IPS-20b (cell line): ENCODE measurements around the gene DOCK11.
"Not testable (repeated sequence)": the region's sequence is repeated elsewhere in the genome, so short reads cannot be mapped to it uniquely, and the experiment has no call there.

Source experiments
- H3K27ac ChIP-seq: one replicate; pipeline ENCODE4 v1.5.1; 2013; ENCODE audit warnings: low read length
- H3K27me3 ChIP-seq: 2 replicates; pipeline ENCODE4 v1.6.1; 2013; ENCODE audit warnings: mild to moderate bottlenecking, low read length, inconsistent platforms; ENCODE audit not compliant: insufficient read depth
- H3K36me3 ChIP-seq: 2 replicates; pipeline ENCODE4 v1.6.1; 2013; ENCODE audit warnings: low read depth, mild to moderate bottlenecking, inconsistent platforms, low read length, moderate library complexity; ENCODE audit not compliant: insufficient read depth
- H3K4me1 ChIP-seq: 2 replicates; pipeline ENCODE4 v1.6.1; 2013; ENCODE audit warnings: mild to moderate bottlenecking, control low read depth, inconsistent platforms, low read length, moderate library complexity; ENCODE audit not compliant: insufficient read depth
- H3K4me3 ChIP-seq: 2 replicates; pipeline ENCODE4 v1.5.1; 2013; ENCODE audit warnings: mild to moderate bottlenecking, low read length, inconsistent platforms
- H3K9ac ChIP-seq: 2 replicates; pipeline ENCODE4 v1.6.1; 2013; ENCODE audit warnings: low read depth, mild to moderate bottlenecking, inconsistent platforms, low read length, moderate library complexity
- H3K9me3 ChIP-seq: 2 replicates; pipeline ENCODE4 v1.6.1; 2013; ENCODE audit warnings: mild to moderate bottlenecking, low read depth, low read length, inconsistent platforms; ENCODE audit not compliant: insufficient read depth

DOCK11 gene

GRCh38 chrX:118560489-118560888 lies 64.9 kb downstream of the DOCK11 start:
- no peaks in the 10 kb centered on the region for H3K9me3 ChIP-seq
- H3K27ac ChIP-seq = no peak overlapping the region
- no peaks in the 10 kb centered on the region for H3K4me1 ChIP-seq

DNA sequence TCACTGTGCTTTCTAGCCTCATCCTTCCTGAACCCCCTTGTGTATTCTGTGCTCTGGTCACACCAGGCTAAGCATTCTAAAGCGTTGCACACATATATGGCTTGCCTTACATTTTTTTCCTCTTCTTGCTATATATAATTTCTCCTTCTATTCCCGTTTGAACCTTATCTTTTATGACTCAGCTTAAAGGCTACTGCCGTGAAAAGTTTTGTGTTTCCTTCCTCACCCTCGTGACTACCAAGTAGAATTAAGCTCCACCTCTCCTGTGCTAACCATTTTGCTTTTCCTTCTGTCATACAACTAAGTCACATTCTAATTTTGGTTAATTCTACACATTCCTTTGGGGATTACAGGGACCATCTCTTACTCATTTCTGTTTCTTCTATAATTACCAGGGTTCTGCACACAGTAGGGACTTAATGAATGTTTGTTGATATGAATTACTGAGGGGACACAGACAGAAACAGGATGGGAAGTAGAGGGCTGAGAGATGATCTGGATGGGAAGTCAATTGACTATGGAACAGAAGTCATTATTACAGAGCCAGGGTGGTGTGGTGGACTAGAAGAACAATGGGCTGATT lies 67.1 kb downstream of the DOCK11 start:
- Histone ChIP-seq H3K9me3 (no peaks in the 10 kb centered on the region), H3K4me1 (no peaks in the 10 kb centered on the region), H3K9ac (no peak overlapping the region), H3K27ac (no peak overlapping the region), H3K27me3 (no peaks in the 10 kb centered on the region), H3K4me3 (no peak overlapping the region), H3K36me3 (no peaks in the 10 kb centered on the region)

More at GRCh38 chrX:118560489-118560888, 64.9 kb downstream of the DOCK11 start:
- Histone ChIP-seq H3K4me3 (no peak overlapping the region), H3K9ac (no peak overlapping the region), H3K27me3 (no peaks in the 10 kb centered on the region), H3K36me3 (no peaks in the 10 kb centered on the region)

DNA sequence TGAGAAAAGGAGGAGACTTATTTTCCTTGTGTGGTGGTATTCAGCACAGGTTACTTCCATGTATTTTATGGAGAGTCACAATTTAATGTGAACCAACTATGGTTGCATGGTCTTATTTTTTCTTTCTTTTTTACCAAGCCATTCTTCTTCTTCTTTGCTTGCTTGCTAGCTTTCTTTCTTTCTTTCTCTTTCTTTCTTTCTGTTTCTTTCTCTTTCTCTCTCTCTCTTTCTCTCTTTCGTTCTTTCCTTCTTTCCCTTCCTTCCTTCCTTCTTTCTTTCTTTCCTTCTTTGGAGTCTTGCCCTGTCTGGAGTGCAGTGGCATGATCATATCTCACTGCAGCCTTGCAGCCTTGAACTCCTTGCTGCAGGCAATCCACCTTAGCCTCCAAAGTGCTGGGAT lies 68.9 kb downstream of the DOCK11 start:
- Histone ChIP-seq H3K27me3 (no peaks in the 10 kb centered on the region), H3K27ac (no peak overlapping the region), H3K4me3 (no peak overlapping the region), H3K9ac (no peak overlapping the region), H3K4me1 (no peaks in the 10 kb centered on the region), H3K36me3 (no peaks in the 10 kb centered on the region), H3K9me3 (no peaks in the 10 kb centered on the region)

DNA sequence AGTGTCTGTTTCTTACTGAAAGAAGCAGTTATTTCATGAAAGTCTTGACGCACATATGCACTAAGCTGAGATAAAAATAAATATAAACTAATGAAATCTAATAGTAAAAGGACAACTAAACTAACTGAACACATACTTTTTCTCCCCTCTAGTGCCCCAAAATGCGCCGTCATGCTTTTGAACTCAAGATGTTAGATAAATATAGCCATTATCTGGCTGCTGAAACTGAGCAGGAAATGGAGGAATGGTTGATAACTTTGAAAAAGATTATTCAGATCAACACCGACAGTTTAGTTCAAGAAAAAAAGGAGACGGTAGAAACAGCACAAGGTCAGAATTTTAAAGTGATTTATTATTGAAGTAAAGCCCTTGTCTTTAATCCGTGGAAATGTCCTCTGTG lies 70.2 kb downstream of the DOCK11 start:
- no peaks in the 10 kb centered on the region for H3K9me3 ChIP-seq
- no peaks in the 10 kb centered on the region for H3K4me1 ChIP-seq
- no peak overlapping the region for H3K9ac ChIP-seq
- no peak overlapping the region for H3K4me3 ChIP-seq
- no peaks in the 10 kb centered on the region for H3K27me3 ChIP-seq
- H3K36me3 ChIP-seq = no peaks in the 10 kb centered on the region
- H3K27ac ChIP-seq = no peak overlapping the region

DNA sequence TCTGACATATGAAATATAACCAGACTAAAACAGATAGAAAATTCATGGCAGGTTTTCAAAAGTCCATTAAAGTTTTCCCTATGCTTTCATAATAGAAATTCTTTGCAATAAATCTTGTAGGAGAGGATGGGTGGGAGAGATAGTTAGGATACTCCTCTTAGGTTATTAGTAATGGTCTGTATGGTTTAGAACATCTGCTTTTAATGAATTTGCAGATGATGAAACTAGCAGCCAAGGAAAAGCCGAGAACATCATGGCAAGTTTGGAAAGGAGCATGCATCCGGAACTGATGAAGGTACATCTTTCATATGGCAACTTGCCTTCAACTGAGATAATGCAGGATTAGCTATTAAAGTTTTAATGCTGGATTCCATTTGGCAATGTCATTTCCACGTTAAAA lies 70.7 kb downstream of the DOCK11 start:
- Histone ChIP-seq H3K27me3 (no peaks in the 10 kb centered on the region), H3K4me1 (no peaks in the 10 kb centered on the region), H3K36me3 (no peaks in the 10 kb centered on the region), H3K27ac (no peak overlapping the region), H3K9ac (no peak overlapping the region), H3K4me3 (no peak overlapping the region), H3K9me3 (no peaks in the 10 kb centered on the region)

DNA sequence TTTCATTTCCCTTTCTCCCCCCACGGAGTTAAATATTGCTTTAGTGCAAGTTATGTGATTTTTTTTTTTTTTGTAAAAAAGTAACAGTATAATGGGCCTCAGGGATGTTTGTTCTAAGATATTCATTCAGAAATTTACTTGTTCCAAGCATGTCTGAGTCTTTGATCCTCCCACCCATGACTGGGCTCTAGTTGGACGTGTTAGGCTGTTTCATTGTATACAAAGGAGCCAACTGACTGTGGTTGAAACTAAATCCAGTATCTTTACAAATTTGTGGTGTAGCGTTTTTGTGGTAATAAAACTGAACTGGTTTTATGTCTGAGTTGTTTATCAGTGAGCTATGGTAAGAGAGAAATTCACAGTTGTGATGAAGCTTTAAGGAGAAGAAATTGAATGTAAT lies 74.1 kb downstream of the DOCK11 start:
- Histone ChIP-seq H3K36me3 (no peaks in the 10 kb centered on the region), H3K27ac (no peak overlapping the region), H3K9ac (no peak overlapping the region), H3K4me1 (no peaks in the 10 kb centered on the region), H3K4me3 (no peak overlapping the region), H3K9me3 (no peaks in the 10 kb centered on the region), H3K27me3 (no peaks in the 10 kb centered on the region)

GRCh38 chrX:118570209-118570608 lies 74.6 kb downstream of the DOCK11 start:
- H3K36me3 ChIP-seq = no peaks in the 10 kb centered on the region
- H3K9me3 ChIP-seq = no peaks in the 10 kb centered on the region
- H3K27ac ChIP-seq = no peak overlapping the region
- H3K4me3 ChIP-seq = no peak overlapping the region
- no peak overlapping the region for H3K9ac ChIP-seq
- no peaks in the 10 kb centered on the region for H3K27me3 ChIP-seq
- H3K4me1 ChIP-seq = no peaks in the 10 kb centered on the region

DNA sequence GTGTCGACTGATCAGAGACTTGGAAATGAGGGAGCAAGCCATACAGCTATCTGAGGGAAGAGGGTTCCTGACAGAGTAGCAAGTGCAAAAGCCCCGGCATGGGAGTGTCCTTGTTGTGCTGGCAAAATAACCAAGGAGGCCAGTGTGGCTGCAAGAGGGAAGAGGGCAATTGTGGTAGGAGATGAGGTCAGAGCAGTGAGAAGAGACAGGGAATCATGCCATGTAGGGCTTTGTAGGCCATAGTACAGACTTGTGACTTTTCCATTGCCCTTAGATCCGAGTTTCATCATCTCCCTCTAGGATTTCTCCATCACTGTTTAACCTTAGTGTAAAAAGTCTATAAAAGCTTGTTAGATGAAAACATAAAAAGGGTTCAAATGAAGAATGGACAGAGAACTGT lies 76.2 kb downstream of the DOCK11 start:
- Histone ChIP-seq H3K9ac (no peak overlapping the region), H3K4me3 (no peak overlapping the region), H3K27me3 (no peaks in the 10 kb centered on the region), H3K27ac (no peak overlapping the region), H3K4me1 (no peaks in the 10 kb centered on the region), H3K36me3 (no peaks in the 10 kb centered on the region), H3K9me3 (no peaks in the 10 kb centered on the region)

- Histone ChIP-seq H3K4me3 (no peak overlapping the region), H3K27me3 (no peaks in the 10 kb centered on the region), H3K36me3 (no peaks in the 10 kb centered on the region), H3K27ac (no peak overlapping the region), H3K9me3 (no peaks in the 10 kb centered on the region), H3K4me1 (no peaks in the 10 kb centered on the region), H3K9ac (no peak overlapping the region)
Observed at GRCh38 chrX:118574666-118575065, 79.1 kb downstream of the DOCK11 start.

DNA sequence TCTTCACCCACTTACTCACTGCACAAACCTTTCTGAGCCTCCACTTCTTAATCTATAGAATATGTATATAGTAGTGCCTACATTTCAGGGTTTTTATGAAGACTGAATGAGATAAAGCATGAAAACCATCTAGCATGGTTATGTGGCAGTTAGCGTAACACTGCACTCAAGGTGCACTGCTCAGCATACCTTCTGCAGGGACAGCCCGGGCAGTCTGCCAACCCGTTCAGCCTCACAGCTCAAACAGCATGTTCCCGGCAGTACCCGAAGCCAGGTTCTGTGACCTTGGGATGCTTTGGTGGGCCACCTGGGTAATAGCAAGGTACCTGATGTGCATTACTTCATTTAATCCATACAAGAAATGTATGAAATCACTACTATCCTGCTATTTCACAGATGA lies 81.4 kb downstream of the DOCK11 start:
- Histone ChIP-seq H3K36me3 (no peaks in the 10 kb centered on the region), H3K4me1 (no peaks in the 10 kb centered on the region), H3K9ac (no peak overlapping the region), H3K27me3 (no peaks in the 10 kb centered on the region), H3K27ac (no peak overlapping the region), H3K4me3 (no peak overlapping the region), H3K9me3 (no peaks in the 10 kb centered on the region)

- Histone ChIP-seq H3K4me3 (no peak overlapping the region), H3K9me3 (no peaks in the 10 kb centered on the region), H3K4me1 (no peaks in the 10 kb centered on the region), H3K27ac (no peak overlapping the region), H3K27me3 (no peaks in the 10 kb centered on the region), H3K36me3 (no peaks in the 10 kb centered on the region), H3K9ac (no peak overlapping the region)
Observed at GRCh38 chrX:118579417-118579816, 83.8 kb downstream of the DOCK11 start.

DNA sequence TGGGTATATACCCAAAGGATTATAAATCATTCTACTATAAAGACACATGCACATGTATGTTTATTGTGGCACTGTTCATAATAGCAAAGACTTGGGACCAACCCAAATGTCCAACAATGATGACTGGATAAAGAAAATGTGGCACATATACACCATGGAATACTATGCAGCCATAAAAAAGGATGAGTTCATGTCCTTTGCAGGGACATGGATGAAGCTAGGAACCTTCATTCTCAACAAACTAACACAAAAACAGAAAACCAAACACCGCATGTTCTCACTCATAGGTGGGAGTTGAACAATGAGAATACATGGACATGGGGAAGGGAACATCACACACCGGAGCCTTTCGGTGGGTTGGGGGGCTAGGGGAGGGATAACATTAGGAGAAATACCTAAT lies 87.3 kb downstream of the DOCK11 start:
- H3K27me3 ChIP-seq, H3K4me1 ChIP-seq, H3K4me3 ChIP-seq, H3K27ac ChIP-seq, H3K9ac ChIP-seq, H3K36me3 ChIP-seq, H3K9me3 ChIP-seq: not testable (repeated sequence)

DNA sequence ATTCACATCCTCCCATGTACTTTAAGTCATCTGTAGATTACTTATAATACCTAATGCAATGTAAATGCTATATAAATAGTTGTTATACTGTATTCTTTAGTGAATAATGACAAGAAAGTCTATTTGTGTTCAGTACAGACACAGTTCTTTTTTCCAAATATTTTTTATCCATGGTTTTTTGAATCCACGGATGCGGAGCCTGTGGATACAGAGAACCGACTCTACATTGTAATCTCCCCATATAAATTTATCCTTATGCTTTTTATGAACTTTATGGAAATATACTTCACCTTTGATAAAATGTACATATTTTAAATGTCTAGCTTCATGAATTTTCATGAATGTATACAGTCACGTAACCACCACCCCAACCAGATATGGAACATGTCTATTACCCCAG lies 88.2 kb downstream of the DOCK11 start:
- Histone ChIP-seq H3K9me3 (no peaks in the 10 kb centered on the region), H3K27me3 (no peaks in the 10 kb centered on the region), H3K4me1 (no peaks in the 10 kb centered on the region), H3K36me3 (no peaks in the 10 kb centered on the region), H3K9ac (no peak overlapping the region), H3K27ac (no peak overlapping the region), H3K4me3 (no peak overlapping the region)
